TTC549 (cell line): Measurements from ENCODE around the gene MIOX.
"Not testable (repeated sequence)": the region's sequence is repeated elsewhere in the genome, so short reads cannot be mapped to it uniquely, and the experiment has no call there.

Experiments used
- FAIRE-seq: peaks from 2 replicates; lab custom pipeline; 2012; peaks lifted over from hg19 to GRCh38; lab: Jason Lieb, UNC

The MIOX gene

GRCh38 chr22:50529897-50530579 is 43.4 kb downstream of the MIOX start, which contains the start of gene TYMP:
TYMP (minus strand) TSS chr22:50530012; CDS start chr22:50529709, 303 bp downstream.
- no peak for FAIRE-seq

DNA sequence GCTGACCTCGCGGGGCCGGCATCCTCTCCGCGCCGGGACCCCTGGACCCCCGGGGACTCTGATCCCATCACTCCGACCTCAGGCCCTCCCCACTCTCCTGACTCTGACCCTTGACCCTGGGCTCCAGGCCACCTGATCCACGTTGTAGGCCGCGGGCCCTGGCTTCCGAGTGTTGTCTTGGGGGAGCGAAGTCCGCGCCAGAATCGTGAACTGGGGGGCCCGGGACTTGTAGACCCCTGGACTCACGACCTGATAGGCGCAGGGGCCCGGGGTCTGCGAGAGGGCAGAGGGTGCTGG is 43.9 kb downstream of the MIOX start:
- no peak for FAIRE-seq

DNA sequence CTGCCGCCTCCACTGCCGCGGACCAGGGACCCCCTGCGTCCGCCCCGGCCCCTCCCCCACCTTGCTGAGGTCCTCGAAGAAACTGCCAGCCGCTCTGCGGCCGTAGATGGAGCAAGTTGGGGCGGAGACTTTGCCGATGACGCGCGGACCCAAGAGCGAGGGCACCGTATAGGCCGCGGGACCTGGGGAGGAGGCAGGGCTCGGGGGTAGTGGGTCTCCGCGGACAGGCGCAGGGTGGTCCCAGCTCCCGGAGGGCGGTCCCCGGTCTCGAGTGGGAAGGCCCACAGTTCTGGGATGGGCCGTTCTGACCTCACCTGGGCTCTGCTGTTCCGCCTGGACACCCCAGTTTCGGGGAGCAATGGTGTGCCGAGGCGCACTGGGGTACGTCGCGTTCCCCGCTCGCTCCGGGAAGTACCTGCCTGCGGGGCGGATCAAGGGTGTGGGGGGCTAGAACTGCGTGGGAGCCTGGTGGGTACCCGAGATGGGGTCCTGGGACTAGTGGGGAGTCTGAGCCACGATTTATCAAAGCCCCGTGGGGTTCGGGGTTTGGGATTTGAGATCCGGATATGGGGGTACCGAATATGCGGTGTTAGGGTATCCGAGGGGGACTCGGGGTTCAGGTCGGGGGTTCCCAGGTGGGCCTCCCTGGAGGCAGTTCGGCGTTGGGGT is 44.4 kb downstream of the MIOX start:
- FAIRE-seq, result no peak

- FAIRE-seq, result no peak
Measured at GRCh38 chr22:50531546-50531961, 44.9 kb downstream of the MIOX start.

DNA sequence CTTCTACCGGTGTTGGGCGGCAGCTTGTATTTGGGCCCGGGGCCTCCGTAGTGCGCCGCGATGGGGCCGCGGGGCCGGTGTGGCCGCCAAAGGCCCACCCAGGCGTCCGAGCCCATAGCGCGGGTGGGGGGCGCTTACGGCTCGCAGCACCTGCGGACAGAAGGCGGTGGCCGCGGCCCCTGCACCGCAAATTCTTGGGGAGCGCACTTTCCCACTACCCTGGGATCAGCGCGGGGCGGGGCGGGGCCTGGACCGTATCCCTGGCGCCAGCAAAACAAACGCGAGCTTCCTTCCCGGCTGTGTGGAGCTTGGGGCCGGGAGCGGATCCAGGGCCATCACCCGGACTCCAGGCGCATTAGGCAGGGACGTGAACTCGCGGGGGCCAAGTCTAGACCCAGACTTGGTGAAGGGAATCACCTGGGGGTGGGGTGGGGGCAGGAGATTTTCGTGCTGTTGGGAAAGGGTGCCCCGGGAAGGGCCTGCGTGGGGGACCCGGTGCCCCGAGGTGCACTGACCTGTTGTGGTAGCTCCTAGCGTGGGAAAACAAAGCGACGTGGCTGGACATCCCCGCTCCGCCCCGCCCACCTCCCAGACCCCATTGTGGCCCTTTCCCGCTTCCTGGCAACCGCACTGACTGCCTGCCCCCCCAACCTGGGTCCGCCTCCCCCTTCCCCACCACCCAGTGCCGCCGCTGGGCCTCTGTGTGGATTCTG is 45.5 kb downstream of the MIOX start:
- no peak for FAIRE-seq

DNA sequence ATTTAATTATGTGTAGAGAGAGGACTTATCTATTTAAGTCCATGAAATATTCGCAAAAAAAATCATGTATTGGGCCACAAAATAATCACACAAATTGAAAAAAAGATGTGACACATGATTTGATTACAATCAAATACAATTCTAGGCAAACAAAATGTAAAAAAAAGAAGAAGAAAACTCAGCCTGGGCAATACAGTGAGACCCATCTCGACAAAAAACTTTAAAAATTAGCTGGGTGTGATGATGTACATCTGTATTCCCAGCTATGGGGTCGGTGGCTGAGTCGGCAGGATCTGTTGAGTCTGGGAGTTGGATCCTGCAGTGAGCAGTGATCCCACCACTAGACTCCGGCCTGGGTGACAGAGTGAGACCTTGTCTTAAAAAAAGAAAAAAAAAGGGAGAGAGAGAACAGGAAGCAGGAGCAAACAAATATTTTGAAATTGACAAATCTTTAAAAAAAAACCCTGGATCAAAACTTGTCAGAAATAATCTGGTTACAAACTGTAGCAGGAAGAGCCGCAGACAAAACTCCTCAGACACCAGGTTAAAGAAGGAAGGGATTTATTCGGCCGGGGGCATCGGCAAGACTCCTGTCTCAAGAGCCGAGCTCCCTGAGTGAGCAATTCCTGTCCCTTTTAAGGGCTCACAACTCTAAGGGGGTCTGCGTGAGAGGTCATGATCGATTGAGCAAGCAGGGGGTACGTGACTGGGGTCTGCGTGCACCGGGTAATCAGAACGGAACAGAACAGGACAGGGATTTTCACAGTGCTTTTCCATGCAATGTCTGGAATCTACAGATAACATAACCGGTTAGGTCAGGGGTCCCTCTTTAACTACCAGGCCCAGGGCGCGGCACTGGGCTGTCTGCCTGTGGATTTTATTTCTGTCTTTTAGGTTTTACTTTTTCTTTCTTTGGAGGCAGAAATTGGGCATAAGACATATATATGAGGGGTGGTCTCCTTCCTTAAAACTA is 46.5 kb downstream of the MIOX start:
- FAIRE-seq, result no peak

GRCh38 chr22:50533856-50534711 is 47.4 kb downstream of the MIOX start:
- not testable (repeated sequence) for FAIRE-seq

DNA sequence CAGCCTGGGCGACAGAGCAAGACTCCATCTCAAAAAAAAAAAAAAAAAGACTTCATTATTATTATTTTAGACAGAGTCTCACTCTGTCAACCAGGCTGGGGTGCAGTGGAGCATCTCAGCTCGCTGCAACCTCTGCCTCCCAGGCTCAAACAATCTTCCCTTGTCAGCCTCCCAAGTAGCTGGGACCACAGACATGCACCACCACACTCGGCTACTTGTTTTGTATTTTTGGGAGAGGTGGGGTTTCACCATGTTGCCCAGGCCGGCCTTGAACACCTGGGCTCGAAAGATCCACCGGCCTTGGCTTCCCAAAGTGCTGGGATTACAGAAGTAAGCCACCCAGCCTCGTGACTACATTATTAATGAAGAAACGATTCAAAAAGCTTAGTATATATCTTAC is 48.5 kb downstream of the MIOX start:
- no peak for FAIRE-seq

- FAIRE-seq, result no peak
Measured at GRCh38 chr22:50536226-50536625, 49.6 kb downstream of the MIOX start.

- no peak for FAIRE-seq
Measured at GRCh38 chr22:50537765-50538164, 51.1 kb downstream of the MIOX start.
